ENCODE data around the gene ZNF775. TPM values are rescaled to one million over a fixed set of nuclear protein-coding genes. Genes with fewer than 3 reads are reported as not detected.
A peak's percentile ranks its signal among the peaks of the same experiment; 100 is the strongest.

Gene ZNF775
- total and polyA plus RNA-seq, 2 of the 13 experiments (the other 11 are each of a cell fraction or from before 2014, with no cell fraction given), result 3.1 to 3.2 TPM

DNA sequence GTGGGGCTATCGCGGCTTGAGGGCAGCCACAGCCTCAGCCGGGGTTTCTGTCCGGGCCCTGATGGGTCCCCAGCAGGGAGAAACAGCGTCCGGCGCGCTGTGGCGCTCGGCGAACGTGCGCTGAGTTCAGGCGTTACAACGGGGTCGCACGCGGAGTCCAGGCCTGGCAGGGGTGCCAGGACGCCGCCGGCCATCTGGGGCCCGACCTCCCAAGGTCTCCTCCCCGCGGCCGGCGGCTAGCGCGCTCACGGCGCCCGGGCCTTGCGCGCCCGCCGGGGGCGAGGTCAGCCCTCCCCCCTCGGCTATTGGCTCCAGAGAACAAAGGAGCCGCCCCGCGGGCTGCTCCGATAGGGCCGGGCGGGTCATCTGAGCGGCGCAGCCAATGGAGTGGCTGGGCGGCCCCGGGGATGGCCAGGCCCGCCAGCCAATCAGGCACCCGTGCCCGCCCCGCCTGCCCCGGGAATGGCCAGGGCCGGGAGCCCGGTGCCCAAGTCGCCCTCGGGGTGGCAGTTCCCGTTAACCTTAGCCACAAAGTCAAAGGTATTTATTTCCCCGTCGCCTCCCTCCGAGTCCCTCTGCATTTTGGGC is at the start of gene ZNF775 (continued):
- TF ChIP-seq ZNF543 (CRISPR knock-in tag; IDR thresholded peaks at IDR 0.05) (no peak), FIP1L1 (IDR thresholded peaks at IDR 0.05; ENCODE audit: borderline replicate concordance, insufficient read depth, low read depth, low read length) (peak; percentile 40; the same call in 1 of the 2 replicates), ZNF879 (CRISPR knock-in tag; IDR thresholded peaks at IDR 0.05) (no peak), ZNF777 (CRISPR knock-in tag; IDR thresholded peaks at IDR 0.05) (peak; percentile 43; the same call in 1 of the 2 replicates)
- TF ChIP-seq, protein P1, sequence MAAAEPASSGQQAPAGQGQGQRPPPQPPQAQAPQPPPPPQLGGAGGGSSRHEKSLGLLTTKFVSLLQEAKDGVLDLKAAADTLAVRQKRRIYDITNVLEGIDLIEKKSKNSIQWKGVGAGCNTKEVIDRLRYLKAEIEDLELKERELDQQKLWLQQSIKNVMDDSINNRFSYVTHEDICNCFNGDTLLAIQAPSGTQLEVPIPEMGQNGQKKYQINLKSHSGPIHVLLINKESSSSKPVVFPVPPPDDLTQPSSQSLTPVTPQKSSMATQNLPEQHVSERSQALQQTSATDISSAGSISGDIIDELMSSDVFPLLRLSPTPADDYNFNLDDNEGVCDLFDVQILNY (CRISPR knock-in tag; conservative IDR thresholded peaks at IDR 0.05), result no peak

DNA sequence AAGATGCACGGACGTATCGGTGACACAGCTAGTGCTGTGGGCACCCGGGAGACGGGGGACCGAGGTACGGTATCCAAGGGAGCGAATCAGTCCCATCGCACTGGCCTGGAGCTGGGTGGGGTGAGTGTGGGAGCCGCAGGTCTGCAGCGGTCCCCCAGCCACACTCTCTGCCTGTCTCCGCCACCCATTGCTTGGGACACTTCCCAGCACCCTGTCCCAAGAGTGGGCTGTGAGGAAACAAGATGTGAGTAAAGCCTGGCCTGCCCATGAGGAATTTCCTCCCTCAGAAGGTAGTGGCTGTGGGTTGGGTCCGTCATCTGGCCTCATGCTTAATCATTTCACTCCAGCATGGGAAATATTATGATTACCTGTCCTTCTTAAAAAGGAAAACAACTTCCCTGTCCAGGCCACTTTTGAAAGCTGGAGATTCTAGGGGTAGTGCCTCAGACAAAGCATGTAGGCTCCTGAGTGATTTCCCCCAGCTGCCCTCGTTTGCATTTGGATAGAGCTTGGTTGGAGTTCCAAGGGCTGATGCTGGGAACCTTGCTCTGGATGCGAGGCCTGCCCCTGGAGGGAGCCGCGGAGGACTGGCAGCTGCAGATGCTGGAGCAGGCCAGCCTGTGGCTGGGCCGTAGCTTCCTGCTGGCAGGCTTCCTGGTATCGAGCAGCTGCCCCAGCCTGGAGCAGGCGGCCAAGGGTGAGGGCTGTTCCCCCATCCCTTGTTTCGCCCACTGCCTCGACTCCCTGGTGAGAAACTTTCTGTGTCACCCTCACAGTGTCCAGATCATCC is 49.6 kb upstream of the ZNF775 start:
- no TSS peak for BruUV-seq (replicated peaks)
- peaks cover 24% of the 10 kb centered on the region for H3K4me1 ChIP-seq (ENCODE audit: insufficient read depth, low read length)
- H3K9me3 ChIP-seq (ENCODE audit: low read length), result no peaks in the 10 kb centered on the region
- 97% methylated on average over 16 of the region's 22 CpGs for WGBS (ENCODE audit: low lambda C conversion rate)
- no peak overlapping the region for H3K4me3 ChIP-seq (replicated peaks in 1 of 3; ENCODE audit: insufficient read depth in 1 of 3, low read depth in 2 of 3, low read length in 3 of 3)
- FAIRE-seq, result no peak
- no peak for DNase-seq (ENCODE audit: low spot score)
- H3K9ac ChIP-seq (ENCODE audit: insufficient read depth, low read depth, low read length), result no peak overlapping the region
- in situ Hi-C loops (cut with HindIII; ENCODE audit: extremely low pct_ligation_motif_present, low pct_unique_long_range_greater_than_20kb), result no loop called here
- H4K20me1 ChIP-seq (ENCODE audit: insufficient read depth, low read length), result 0 out of 2 replicates have a peak, but pooled peaks cover 2% of the 10 kb centered on the region
- peaks cover 27 to 72% of the 10 kb centered on the region in 2 experiments for H3K36me3 ChIP-seq (replicated peaks in 1 of 2; ENCODE audit: control insufficient read depth in 1 of 2, insufficient read depth in 2 of 2, low read length in 2 of 2)
- no peak overlapping the region for H3K4me2 ChIP-seq (ENCODE audit: low read depth, low read length)
- intact Hi-C loops (cut with micrococcal nuclease; ENCODE audit: unreplicated experiment), result no loop called here
- no peak overlapping the region for H3K27ac ChIP-seq (ENCODE audit: extremely low read length, insufficient read depth, low read length)
- no peaks in the 10 kb centered on the region for H3K27me3 ChIP-seq (ENCODE audit: control insufficient read depth in 1 of 2, insufficient read depth in 2 of 2, low read length in 2 of 2)
- H3K79me2 ChIP-seq (ENCODE audit: insufficient read depth, low read length), result peaks cover 30% of the 10 kb centered on the region
- TF ChIP-seq POLR2G (IDR thresholded peaks at IDR 0.05; ENCODE audit: low read depth, low read length) (peak; percentile 39), GZF1 (CRISPR knock-in tag; IDR thresholded peaks at IDR 0.05) (no peak), RBFOX2 (IDR thresholded peaks at IDR 0.05; ENCODE audit: low read depth, low read length) (peak; percentile 64), POLR2A (IDR thresholded peaks at IDR 0.05; ENCODE audit: insufficient read depth in 1 of 2, low read depth in 2 of 2, low read length in 2 of 2) (0 out of 4 replicates have a peak, but pooled peaks of 1 of the 2 experiments have one; percentile 23)
- H2AFZ ChIP-seq (ENCODE audit: low read length), result no peak overlapping the region
- ChIA-PET CTCF (ENCODE audit: low intra/inter-chr PET ratio, low total read pairs) (no interaction called here), POLR2A (interaction anchor here (1.1 to 1.6 kb wide), 2 partner anchors 11 to 14 kb away, joined by 3 to 5 read pairs; no protein-coding TSS in a partner anchor)
- no peak for ATAC-seq
